Measurements from ENCODE around the gene SLC7A7. TPM values are rescaled to one million over a fixed set of nuclear protein-coding genes. Genes with fewer than 3 reads are reported as not detected.
A peak's percentile ranks its signal among the peaks of the same experiment; 100 is the strongest.
"Not testable (repeated sequence)": the region's sequence is repeated elsewhere in the genome, so short reads cannot be mapped to it uniquely, and the experiment has no call there.

The SLC7A7 gene
- total RNA-seq, 1 donor from 2014 or later: 0.79 TPM

- DNase-seq (ENCODE audit: low read depth) (no peak), FAIRE-seq (no peak)
- no peak overlapping the region for H3K4me3 ChIP-seq (ENCODE audit: low read depth, low read length)
- peaks cover 9% of the 10 kb centered on the region for H3K36me3 ChIP-seq (ENCODE audit: control insufficient read depth, insufficient read depth, low read length)
- no peaks in the 10 kb centered on the region for H3K27me3 ChIP-seq (ENCODE audit: control insufficient read depth, insufficient read depth, low read length)
- TF ChIP-seq CTCF (IDR thresholded peaks at IDR 0.05; ENCODE audit: insufficient read depth, low read length, severe bottlenecking): no peak
These were observed 20.3 kb upstream of the SLC7A7 start for GRCh38 chr14:22835505-22835904.

GRCh38 chr14:22830443-22831010 lies 15.3 kb upstream of the SLC7A7 start:
- peak overlapping the region; percentile 93 for H3K4me3 ChIP-seq (ENCODE audit: low read depth, low read length)
- TF ChIP-seq CTCF (IDR thresholded peaks at IDR 0.05; ENCODE audit: insufficient read depth, low read length, severe bottlenecking): no peak
- DNase-seq (ENCODE audit: low read depth): no peak
- FAIRE-seq: no peak
- H3K36me3 ChIP-seq (ENCODE audit: control insufficient read depth, insufficient read depth, low read length): peaks cover 7% of the 10 kb centered on the region
- no peaks in the 10 kb centered on the region for H3K27me3 ChIP-seq (ENCODE audit: control insufficient read depth, insufficient read depth, low read length)

GRCh38 chr14:22829661-22830442 lies 14.6 kb upstream of the SLC7A7 start, which contains the start of gene MRPL52:
Gene MRPL52 (plus strand): TSS chr14:22829887. CDS start chr14:22829913, 26 bp downstream.
- H3K36me3 ChIP-seq (ENCODE audit: control insufficient read depth, insufficient read depth, low read length): peaks cover 7% of the 10 kb centered on the region
- peak within 1 kb of the TSS; percentile 93 for H3K4me3 ChIP-seq (ENCODE audit: low read depth, low read length)
- DNase-seq (ENCODE audit: low read depth): peak; percentile 74
- no peak for FAIRE-seq
- no peaks in the 10 kb centered on the region for H3K27me3 ChIP-seq (ENCODE audit: control insufficient read depth, insufficient read depth, low read length)
- no peak for TF ChIP-seq CTCF (IDR thresholded peaks at IDR 0.05; ENCODE audit: insufficient read depth, low read length, severe bottlenecking)

- H3K27me3 ChIP-seq (ENCODE audit: control insufficient read depth, insufficient read depth, low read length); DNase-seq (ENCODE audit: low read depth); H3K36me3 ChIP-seq (ENCODE audit: control insufficient read depth, insufficient read depth, low read length); FAIRE-seq: not testable (repeated sequence)
- peak overlapping the region; percentile 93 for H3K4me3 ChIP-seq (ENCODE audit: low read depth, low read length)
These were observed 13.9 kb upstream of the SLC7A7 start for GRCh38 chr14:22829076-22829660.

GRCh38 chr14:22824711-22825359 lies 9.6 kb upstream of the SLC7A7 start:
- no peak overlapping the region for H3K4me3 ChIP-seq (ENCODE audit: low read depth, low read length)
- FAIRE-seq: no peak
- no peaks in the 10 kb centered on the region for H3K27me3 ChIP-seq (ENCODE audit: control insufficient read depth, insufficient read depth, low read length)
- no peak for TF ChIP-seq CTCF (IDR thresholded peaks at IDR 0.05; ENCODE audit: insufficient read depth, low read length, severe bottlenecking)
- DNase-seq (ENCODE audit: low read depth): peak; percentile 93
- H3K36me3 ChIP-seq (ENCODE audit: control insufficient read depth, insufficient read depth, low read length): no peaks in the 10 kb centered on the region

- DNase-seq (ENCODE audit: low read depth) (peak; percentile 61), FAIRE-seq (no peak)
- Histone ChIP-seq H3K4me3 (ENCODE audit: low read depth, low read length) (peak overlapping the region; percentile 35), H3K36me3 (ENCODE audit: control insufficient read depth, insufficient read depth, low read length) (no peaks in the 10 kb centered on the region), H3K27me3 (ENCODE audit: control insufficient read depth, insufficient read depth, low read length) (no peaks in the 10 kb centered on the region)
- TF ChIP-seq CTCF (IDR thresholded peaks at IDR 0.05; ENCODE audit: insufficient read depth, low read length, severe bottlenecking): peak; percentile 91
These were observed 7.4 kb upstream of the SLC7A7 start for GRCh38 chr14:22822571-22823098.

All from bronchial epithelial cell (primary cell).